ES-I3 (cell line): ENCODE results near the gene GNB1.

ENCODE experiments used
- H3K36me3 ChIP-seq: 2 replicates; pipeline ENCODE4 v1.6.1; 2013; ENCODE audit warnings: mild to moderate bottlenecking, low read length, control low read depth, moderate library complexity; ENCODE audit not compliant: insufficient read depth
- H3K4me1 ChIP-seq: 2 replicates; pipeline ENCODE4 v1.6.1; 2013; ENCODE audit warnings: mild to moderate bottlenecking, control low read depth, low read length; ENCODE audit not compliant: insufficient read depth
- H3K9ac ChIP-seq: 2 replicates; pipeline ENCODE4 v1.6.1; 2013; ENCODE audit warnings: low read depth, mild to moderate bottlenecking, low read length, moderate library complexity
- H3K9me3 ChIP-seq: 2 replicates; pipeline ENCODE4 v1.6.1; 2013; ENCODE audit warnings: mild to moderate bottlenecking, low read length, moderate library complexity; ENCODE audit not compliant: control insufficient read depth, insufficient read depth

Gene GNB1

DNA sequence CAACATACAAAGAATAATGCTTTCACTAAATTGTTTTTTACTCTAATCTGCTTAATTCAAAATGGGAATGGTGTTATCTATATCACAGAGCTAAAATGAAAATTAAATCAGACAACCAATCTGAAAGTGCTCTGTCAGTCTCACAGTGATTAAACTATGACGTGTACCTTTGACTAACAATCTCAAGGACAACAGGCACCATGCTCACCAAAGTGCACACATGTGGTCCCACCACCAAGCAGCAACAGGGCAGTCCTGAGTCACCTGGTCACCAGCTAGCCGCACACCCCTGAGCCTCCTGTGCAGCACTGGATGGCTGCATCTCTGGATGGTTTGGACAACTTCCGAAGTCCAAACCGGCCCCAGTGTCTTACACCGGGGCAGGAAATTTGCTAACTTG is 58.1 kb downstream of the GNB1 start:
- no peaks in the 10 kb centered on the region for H3K9me3 ChIP-seq
- no peak overlapping the region for H3K9ac ChIP-seq
- H3K4me1 ChIP-seq: peaks cover 1% of the 10 kb centered on the region; the same call in 1 of the 2 replicates
- peaks cover 4% of the 10 kb centered on the region for H3K36me3 ChIP-seq

DNA sequence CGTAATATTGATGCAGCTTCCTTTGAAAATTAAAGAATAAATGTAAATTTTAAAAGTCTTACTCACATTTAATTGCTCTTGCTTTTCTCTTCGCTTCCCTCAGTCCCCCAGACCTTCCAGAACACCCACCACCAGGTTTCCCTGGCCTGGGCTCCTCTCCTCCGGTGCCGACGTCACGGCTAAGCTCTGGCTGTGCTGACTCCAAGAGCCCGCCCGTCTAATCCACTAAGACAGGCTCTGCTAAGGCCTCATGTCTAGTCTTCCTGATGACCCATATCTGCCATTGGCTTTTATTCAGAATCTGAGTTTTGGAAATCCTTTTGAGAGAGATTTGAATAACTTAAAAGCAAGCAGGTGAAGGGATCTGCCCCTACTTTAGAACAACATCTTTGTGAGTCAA is 58.7 kb downstream of the GNB1 start:
- Histone ChIP-seq H3K9ac (no peak overlapping the region), H3K4me1 (peaks cover 8% of the 10 kb centered on the region), H3K9me3 (no peaks in the 10 kb centered on the region), H3K36me3 (peaks cover 4% of the 10 kb centered on the region)

DNA sequence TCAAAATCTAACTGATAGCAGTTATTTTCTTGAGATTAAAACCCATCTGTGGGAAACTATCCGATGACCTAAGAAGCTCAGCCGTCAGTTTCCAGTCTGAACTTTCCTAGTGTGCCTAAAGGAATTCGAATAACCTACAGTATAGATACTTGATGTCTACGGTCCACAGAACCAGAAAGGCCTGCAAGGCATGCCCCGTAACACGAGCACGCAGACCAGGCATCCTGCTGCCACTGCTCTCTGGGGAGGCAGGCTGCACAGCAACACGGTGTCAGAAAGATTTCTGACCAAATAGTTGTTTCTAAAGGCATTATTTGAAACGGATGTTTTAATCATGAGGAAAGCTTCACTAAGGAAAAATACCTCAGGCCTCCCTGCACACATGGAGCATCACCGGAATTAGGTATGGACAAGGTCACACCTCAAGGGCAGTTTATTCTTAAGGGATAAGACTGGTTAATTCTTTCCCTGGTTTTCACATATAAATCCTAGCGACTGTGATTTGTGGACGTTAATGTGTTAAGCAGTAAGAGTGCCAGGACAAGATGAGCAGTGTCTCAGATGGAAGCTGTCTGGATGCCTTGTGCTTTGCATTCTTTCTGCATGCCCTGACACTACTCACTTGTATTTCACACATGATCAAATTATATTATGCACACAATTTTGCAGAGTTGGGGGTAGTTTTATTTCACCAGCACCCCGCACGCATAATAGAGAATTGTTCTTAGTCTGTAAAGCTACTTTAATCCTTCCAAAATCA is 63.6 kb downstream of the GNB1 start:
- Histone ChIP-seq H3K9me3 (no peaks in the 10 kb centered on the region), H3K9ac (no peak overlapping the region), H3K4me1 (peaks cover 11% of the 10 kb centered on the region), H3K36me3 (peaks cover 12% of the 10 kb centered on the region)

DNA sequence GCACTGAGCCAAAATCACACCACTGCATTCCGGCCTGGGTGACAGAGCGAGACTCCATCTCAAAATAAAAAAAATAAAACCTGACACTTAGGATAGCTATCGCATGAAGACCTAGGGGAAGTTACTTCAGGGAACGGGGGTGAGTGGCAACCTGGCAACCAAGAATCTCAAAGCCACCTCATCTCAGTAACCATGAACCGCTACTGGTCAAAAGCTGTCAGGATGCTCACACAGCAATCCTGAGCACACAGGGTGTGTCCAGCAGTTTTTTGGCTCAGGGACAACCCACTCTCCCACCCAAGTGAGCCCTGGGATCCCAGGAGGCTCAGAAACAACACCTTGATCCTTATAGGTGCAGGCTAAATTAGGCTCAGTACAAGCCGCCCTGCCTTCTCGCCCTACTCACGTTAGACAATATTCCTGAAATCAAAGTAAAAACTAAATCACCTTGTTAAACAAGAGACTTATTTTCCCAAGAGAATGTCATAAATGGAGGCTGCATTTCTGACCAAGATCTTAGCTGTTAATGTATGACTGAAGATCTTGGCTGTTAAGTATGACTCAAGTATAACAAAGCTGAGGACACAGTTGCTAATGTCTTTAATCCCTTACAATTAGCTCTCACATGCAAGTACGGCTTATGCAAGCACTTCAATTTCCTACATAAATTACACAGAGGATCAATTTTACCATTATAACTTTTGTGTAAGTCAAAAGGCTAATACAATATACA is 64.4 kb downstream of the GNB1 start:
- Histone ChIP-seq H3K4me1 (peaks cover 11% of the 10 kb centered on the region), H3K9ac (no peak overlapping the region), H3K9me3 (no peaks in the 10 kb centered on the region), H3K36me3 (peaks cover 12% of the 10 kb centered on the region)

DNA sequence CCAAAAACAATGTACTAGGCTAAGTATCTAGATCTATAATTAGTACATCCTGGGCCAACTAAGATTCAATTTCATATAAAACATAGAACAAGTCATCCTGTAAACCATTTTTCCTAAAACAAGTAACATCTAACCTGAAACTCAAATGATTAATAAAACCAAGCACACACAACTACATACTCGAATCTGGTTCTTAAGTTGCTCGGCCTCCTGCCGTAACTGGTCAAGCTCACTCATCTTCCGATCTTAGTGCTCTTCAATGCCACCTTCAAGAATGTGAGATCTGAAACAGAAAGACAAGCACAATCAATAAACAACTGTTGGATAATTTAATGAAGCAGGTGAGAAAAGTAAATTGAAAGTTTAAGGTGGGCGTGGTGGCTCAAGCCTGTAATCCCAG is 65.7 kb downstream of the GNB1 start:
- peaks cover 11% of the 10 kb centered on the region for H3K4me1 ChIP-seq
- no peak overlapping the region for H3K9ac ChIP-seq
- H3K9me3 ChIP-seq: no peaks in the 10 kb centered on the region
- H3K36me3 ChIP-seq: peaks cover 15% of the 10 kb centered on the region

DNA sequence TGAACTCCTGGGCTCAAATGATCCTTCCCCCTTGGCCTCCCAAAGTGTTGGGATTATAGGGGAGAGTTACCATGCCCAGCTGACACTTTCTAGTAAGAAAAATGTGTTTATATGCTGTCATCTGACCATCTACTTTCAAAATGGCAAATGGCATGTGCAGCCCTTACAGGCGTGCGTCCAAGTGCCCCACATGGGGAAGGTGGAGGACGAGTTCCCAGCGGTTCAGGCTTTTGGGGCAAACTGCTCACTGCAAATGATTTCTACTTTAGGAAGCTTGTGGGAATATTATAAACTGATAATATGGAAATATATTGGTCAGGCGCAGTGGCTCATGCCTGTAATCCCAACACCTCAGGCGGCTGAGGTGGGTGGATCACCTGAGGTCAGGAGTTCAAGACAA is 71.1 kb downstream of the GNB1 start:
- Histone ChIP-seq H3K4me1 (no peaks in the 10 kb centered on the region), H3K9me3 (no peaks in the 10 kb centered on the region), H3K9ac (no peak overlapping the region), H3K36me3 (peaks cover 39% of the 10 kb centered on the region)

DNA sequence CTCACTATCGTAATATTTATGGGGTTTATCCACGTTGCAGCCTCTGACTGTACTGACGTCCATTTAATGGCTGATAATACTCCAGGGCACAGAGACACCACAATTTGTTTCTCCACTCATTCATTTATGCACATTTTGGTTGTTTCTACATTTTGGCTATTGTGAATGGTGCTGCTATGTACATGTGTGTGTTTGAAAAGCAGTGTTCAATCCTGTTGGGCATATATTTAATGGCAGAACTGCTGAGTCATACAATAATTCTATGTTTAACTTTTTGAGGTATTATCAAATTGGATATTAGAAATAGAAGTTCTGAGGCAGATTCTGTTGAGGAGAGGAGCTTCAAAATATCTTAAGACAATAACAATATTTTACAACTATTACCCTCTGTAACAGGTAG is 73.7 kb downstream of the GNB1 start:
- Histone ChIP-seq H3K36me3 (peaks cover 40% of the 10 kb centered on the region), H3K9me3 (no peaks in the 10 kb centered on the region; the same call in 1 of the 2 replicates)

DNA sequence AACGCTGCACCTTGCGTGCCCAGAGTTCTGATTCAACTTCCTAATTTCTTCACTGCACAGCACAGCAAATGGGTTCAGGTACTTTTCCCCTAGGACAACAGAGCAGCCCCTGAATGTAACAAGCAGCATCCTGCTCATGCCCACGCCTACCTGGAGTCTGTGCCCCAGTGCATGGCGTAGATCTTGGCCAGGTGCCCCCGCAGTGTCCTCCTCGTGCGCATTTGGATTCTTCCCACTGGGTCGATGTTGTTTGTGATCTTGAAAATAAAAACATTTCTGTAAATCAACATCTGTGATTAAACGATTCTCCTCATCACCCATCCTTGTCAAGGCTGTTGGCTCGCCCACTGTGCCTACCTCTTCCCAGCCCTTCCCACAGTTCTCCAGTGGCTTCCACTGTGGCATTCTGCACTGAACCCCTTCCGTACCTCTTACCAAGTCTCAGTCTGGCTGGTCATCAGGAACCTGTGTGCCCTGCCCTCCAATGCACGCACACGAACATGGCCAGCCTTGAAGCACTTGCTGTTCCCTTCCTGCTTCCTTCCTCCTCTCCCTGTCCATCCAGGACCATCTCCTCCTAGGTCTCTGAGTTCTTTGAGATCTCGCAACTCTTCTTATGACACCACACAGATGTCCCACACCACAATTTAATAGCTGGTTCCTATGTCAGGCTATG is 75.1 kb downstream of the GNB1 start:
- H3K36me3 ChIP-seq: peaks cover 37% of the 10 kb centered on the region
- H3K4me1 ChIP-seq: no peaks in the 10 kb centered on the region
- no peaks in the 10 kb centered on the region; the same call in 1 of the 2 replicates for H3K9me3 ChIP-seq
- no peak overlapping the region for H3K9ac ChIP-seq

More for the DNA sequence above, 73.7 kb downstream of the GNB1 start:
- no peaks in the 10 kb centered on the region for H3K4me1 ChIP-seq
- H3K9ac ChIP-seq: no peak overlapping the region

DNA sequence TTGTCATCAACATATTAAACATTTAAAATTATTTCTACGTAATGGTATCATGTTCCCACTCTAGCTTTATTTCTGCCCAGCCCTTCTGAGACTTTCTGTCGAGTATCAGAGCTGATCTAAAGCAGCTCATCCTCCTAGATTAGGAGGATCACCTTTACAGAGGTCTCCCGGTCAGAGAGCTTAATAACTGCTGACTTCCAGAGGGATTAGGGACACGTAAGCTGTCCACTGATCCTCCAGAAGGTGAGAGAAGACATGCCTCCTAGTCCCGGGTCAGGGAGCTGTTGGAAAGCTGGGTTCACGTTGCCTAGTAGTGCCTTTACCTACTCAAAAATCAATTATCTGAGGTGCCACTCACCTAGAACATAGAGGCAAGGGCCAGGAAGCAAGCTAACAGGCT is 81.4 kb downstream of the GNB1 start:
- no peaks in the 10 kb centered on the region; the same call in 1 of the 2 replicates for H3K9me3 ChIP-seq
- H3K4me1 ChIP-seq: no peaks in the 10 kb centered on the region
- no peak overlapping the region for H3K9ac ChIP-seq
- peaks cover 31% of the 10 kb centered on the region for H3K36me3 ChIP-seq

DNA sequence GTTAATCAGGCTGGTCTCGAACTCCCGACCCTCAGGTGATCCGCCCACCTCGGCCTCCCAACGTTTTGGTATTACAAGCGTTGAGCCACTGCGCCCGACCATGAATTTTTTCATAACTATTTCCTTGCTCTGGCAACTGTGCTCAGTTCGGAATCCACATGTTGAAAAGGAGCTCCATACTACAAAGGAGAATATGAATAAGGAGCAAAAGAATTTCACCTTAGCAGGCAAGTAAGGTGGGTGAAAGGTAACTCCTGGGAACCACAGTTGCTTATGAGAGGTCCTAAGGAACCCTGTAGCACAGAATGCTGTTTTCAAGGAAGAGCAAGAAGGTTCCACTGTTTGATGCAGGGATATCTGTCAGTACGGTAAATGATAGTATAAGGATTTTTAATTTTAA is 82.7 kb downstream of the GNB1 start:
- H3K9ac ChIP-seq: no peak overlapping the region
- peaks cover 31% of the 10 kb centered on the region for H3K36me3 ChIP-seq
- no peaks in the 10 kb centered on the region for H3K4me1 ChIP-seq
- no peaks in the 10 kb centered on the region; the same call in 1 of the 2 replicates for H3K9me3 ChIP-seq

DNA sequence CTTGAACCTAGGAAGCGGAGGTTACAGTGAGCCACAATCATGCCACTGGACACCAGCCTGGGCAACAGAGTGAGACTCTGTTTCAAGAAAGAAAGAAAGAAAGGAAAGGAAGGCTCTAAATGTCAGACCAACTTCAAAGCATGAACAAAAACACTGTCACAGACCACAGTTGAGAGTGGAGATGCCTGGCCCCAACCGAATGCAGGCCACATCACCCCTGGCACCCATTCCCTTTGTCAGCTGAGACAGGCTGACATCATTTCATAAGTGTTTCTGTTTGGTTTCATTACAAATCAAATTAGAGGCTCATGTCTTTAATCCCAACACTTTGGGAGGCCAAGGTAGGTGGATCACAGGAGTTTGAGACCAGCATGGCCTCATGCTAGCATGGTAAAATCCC is 84.0 kb downstream of the GNB1 start:
- Histone ChIP-seq H3K36me3 (peaks cover 35% of the 10 kb centered on the region), H3K9me3 (no peaks in the 10 kb centered on the region), H3K9ac (no peak overlapping the region), H3K4me1 (no peaks in the 10 kb centered on the region)

DNA sequence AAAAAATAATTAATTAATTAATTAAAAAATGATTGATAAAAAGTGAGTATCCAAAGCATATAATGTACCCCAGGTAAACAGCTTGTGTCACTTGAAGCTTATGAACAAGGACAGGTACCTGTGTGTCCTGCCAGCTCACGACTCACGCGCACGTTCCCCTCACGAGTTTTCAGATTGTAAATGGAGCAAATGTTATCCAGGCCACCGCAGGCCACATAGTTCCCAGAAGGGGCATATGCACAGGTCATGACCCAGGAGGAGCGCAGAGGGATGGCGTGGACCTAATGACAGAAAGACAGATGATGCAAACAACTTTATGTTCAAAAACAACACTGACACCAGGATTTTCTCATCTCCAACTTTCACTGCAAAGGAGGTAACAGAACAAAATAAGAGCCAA is 86.6 kb downstream of the GNB1 start:
- Histone ChIP-seq H3K9me3 (no peaks in the 10 kb centered on the region), H3K36me3 (peaks cover 33% of the 10 kb centered on the region), H3K4me1 (no peaks in the 10 kb centered on the region), H3K9ac (no peak overlapping the region)

DNA sequence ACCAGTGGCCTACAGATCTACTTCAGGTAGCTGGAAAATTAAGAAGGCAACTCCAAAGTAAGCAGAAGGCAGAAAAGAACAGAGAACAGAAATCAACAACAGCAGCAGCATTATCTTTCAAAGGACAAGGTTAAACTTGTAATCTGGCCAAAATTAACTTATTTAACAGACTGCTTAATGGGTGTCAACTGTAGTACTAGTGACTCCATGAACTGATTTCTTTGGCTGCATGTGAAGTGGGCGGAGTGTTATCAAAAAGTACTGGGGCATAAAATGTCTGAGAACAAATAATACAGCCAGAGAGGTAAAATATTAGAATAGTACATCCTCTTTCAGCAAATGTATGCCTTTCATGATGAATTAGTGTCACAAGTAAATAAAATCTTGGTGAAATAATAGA is 88.0 kb downstream of the GNB1 start:
- Histone ChIP-seq H3K36me3 (peaks cover 35% of the 10 kb centered on the region), H3K4me1 (no peaks in the 10 kb centered on the region), H3K9ac (no peak overlapping the region), H3K9me3 (no peaks in the 10 kb centered on the region)

DNA sequence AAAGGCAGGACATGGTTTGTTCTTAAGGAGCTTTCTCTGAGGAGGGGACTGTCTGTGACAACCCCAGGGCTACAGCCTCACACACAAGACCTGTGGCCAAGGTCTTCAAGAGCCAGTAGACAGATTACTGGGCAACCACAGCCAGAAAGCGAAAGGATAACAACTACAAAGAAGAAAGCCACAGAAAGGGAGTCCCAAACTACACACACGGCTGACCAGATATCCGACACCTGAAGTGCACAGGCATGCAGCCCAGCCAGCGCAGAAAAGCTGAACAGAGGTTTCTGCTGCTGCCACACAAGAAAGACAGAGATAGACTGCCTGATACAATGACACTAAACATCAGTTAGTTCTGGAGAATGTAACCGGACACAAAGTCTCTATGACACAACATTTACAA is 91.2 kb downstream of the GNB1 start:
- Histone ChIP-seq H3K4me1 (no peaks in the 10 kb centered on the region), H3K9me3 (no peaks in the 10 kb centered on the region), H3K36me3 (peaks cover 28% of the 10 kb centered on the region), H3K9ac (no peak overlapping the region)
